Fibroblast of skin of back (primary cell): ENCODE results near the gene TUBGCP3.

Source experiments
- DNase-seq: peaks from one replicate; pipeline ENCODE4 v3.0.0-alpha.2; 2013

TUBGCP3 gene

DNA sequence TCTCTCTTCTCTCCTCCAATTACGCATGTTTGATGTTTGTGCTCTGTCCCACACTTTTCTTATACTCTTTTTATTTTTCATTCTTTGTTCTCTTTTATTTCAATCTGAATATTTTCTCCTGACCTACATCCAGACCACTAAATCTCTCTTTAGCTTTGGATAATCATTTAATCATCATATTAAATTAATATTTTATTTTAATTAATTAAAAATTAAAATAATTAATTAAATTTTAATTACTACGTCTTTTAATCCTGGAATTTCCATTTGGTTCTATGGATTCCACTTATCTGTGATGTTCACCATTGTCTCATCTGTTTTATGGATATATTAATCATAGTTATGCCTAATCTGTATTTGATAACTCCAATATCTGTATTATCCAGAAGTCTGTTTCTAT is 149.4 kb downstream of the TUBGCP3 start:
- no peak for DNase-seq

- no peak for DNase-seq
Observed at GRCh38 chr13:112438094-112438493, 149.9 kb downstream of the TUBGCP3 start.

- no peak for DNase-seq
Observed at GRCh38 chr13:112435973-112436372, 152.0 kb downstream of the TUBGCP3 start.
